HepG2 (cell line): ENCODE measurements around the gene SVBP.

Experiments
- ZMYM2 ChIP-seq: sonication (generic); formaldehyde crosslinking; IDR thresholded peaks from 2 replicates; pipeline ENCODE4 v1.8.0; 2022; ENCODE audit warnings: mild to moderate bottlenecking, missing genetic modification reagents
- ZNF263 ChIP-seq: sonication (generic); formaldehyde crosslinking; IDR thresholded peaks from 2 replicates; pipeline ENCODE4 v1.4.0; 2020; ENCODE audit warnings: missing genetic modification reagents

DNA sequence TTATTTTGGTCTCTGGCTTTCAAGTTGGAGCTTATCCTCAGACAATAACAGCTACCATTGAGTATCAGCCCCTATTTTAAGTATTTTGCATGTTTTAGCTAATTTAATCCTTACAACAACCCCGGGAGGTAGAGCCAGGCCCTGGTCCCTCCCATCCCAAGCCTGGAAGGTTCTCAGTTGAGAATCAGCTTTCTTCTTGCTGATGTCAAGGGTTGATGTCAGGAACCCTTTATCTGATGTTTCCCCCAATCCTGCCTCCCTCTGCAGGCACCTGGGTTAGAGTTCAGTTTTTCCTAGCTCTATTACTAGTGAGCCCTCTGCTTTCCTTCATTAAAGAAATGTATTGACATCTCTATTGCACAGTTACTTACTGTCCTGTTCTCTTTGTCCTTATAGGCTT is 3.6 kb upstream of the SVBP start:
- TF ChIP-seq ZNF263 (CRISPR knock-in tag) (no peak), ZMYM2 (CRISPR knock-in tag) (no peak)
